PC-3 (cell line): ENCODE data around the gene VPS13C.

Experiments used
- CTCF ChIP-seq: fragments of 300-600 bp; sonication (generic); conservative IDR thresholded peaks from 2 replicates; pipeline ENCODE4 v1.5.1; 2017; ENCODE audit warnings: antibody characterized with exemption, low read depth, mild to moderate bottlenecking, low read length
- EZH2 ChIP-seq: fragments of 300-600 bp; sonication (generic); IDR thresholded peaks from one replicate; pipeline ENCODE4 v1.6.1; 2017; ENCODE audit warnings: antibody characterized with exemption, mild to moderate bottlenecking, low read length; ENCODE audit not compliant: unreplicated experiment

GRCh38 chr15:61820212-61820611 lies 240.0 kb downstream of the VPS13C start:
- TF ChIP-seq CTCF = no peak
- no peak for TF ChIP-seq EZH2
